HCT116 (cell line): ENCODE data around the gene CHAF1A.

ENCODE experiments used
- CEBPB ChIP-seq: IDR thresholded peaks from 2 replicates; pipeline ENCODE4 v1.6.1; 2012; ENCODE audit warnings: low read depth
- CTCF ChIP-seq, 3 experiments: fragments of 200-600 bp in 1 of 3; sonication (generic) in 1 of 3; IDR thresholded peaks in 2 of 3; conservative IDR thresholded peaks in 1 of 3; 2 replicates each; pipeline ENCODE4 v1.5.1; 2012 to 2017; ENCODE audit warnings: low read depth in 2 of 3, low read length in 2 of 3, antibody characterized with exemption in 1 of 3, borderline replicate concordance in 1 of 3, control low read depth in 1 of 3, mild to moderate bottlenecking in 1 of 3, mixed read lengths in 1 of 3, mixed run types in 1 of 3, moderate library complexity in 1 of 3; ENCODE audit not compliant: insufficient read depth in 1 of 3
- MAX ChIP-seq: IDR thresholded peaks from 2 replicates; pipeline ENCODE4 v1.6.1; 2012
- POLR2AphosphoS5 ChIP-seq: IDR thresholded peaks from 2 replicates; pipeline ENCODE4 v1.6.1; 2011; ENCODE audit warnings: mild to moderate bottlenecking, low read depth, low read length, moderate library complexity
- RAD21 ChIP-seq: IDR thresholded peaks from 2 replicates; pipeline ENCODE4 v1.6.1; 2012; ENCODE audit warnings: low read depth, mild to moderate bottlenecking
- ZFX ChIP-seq: fragments of 450-650 bp; IDR thresholded peaks from 2 replicates; pipeline ENCODE4 v1.6.1; 2017

GRCh38 chr19:4452230-4452990 is 50.0 kb downstream of the CHAF1A start:
- TF ChIP-seq CEBPB, result no peak
- no peak for TF ChIP-seq ZFX
- TF ChIP-seq RAD21, result no peak
- TF ChIP-seq CTCF (IDR thresholded peaks at IDR 0.05 in 2 of 3, conservative IDR thresholded peaks at IDR 0.05 in 1 of 3; ENCODE audit: borderline replicate concordance in 1 of 3, insufficient read depth in 1 of 3, low read depth in 2 of 3, low read length in 2 of 3), result no peak
- TF ChIP-seq MAX, result no peak
- TF ChIP-seq POLR2AphosphoS5, result no peak
